Mesenchymal stem cell (in vitro differentiated cells and primary cell): ENCODE data around the gene NKD2.

ENCODE experiments used
- DNase-seq: peaks from one replicate; pipeline ENCODE4 v3.0.0-alpha.2; 2013
- H2AFZ ChIP-seq: one replicate; pipeline ENCODE4 v1.6.1; 2013; ENCODE audit warnings: low read depth, mild to moderate bottlenecking, control low read depth, inconsistent platforms, low read length, moderate library complexity
- H2AK5ac ChIP-seq: 2 replicates; pipeline ENCODE4 v1.6.1; 2013; ENCODE audit warnings: low read length, moderate library complexity, mild to moderate bottlenecking, inconsistent platforms; ENCODE audit not compliant: severe bottlenecking
- H2BK120ac ChIP-seq: one replicate; pipeline ENCODE4 v1.6.1; 2013; ENCODE audit warnings: low read depth, mild to moderate bottlenecking, inconsistent platforms, low read length, moderate library complexity
- H2BK12ac ChIP-seq, 2 experiments: one replicate each; pipeline ENCODE4 v1.6.1; 2013; ENCODE audit warnings: inconsistent platforms in 2 of 2, low read length in 2 of 2, mild to moderate bottlenecking in 2 of 2, moderate library complexity in 2 of 2, control low read depth in 1 of 2
- H2BK15ac ChIP-seq: one replicate; pipeline ENCODE4 v1.6.1; 2013; ENCODE audit warnings: mild to moderate bottlenecking, low read depth, inconsistent platforms; ENCODE audit not compliant: poor library complexity, severe bottlenecking
- H2BK5ac ChIP-seq: 2 replicates; pipeline ENCODE4 v1.6.1; 2013; ENCODE audit warnings: low read depth, mild to moderate bottlenecking, low read length, control low read depth, inconsistent platforms; ENCODE audit not compliant: poor library complexity, severe bottlenecking
- H3K14ac ChIP-seq, 2 experiments: one replicate each; pipeline ENCODE4 v1.6.1; 2013; ENCODE audit warnings: inconsistent platforms in 2 of 2, low read length in 2 of 2, control low read depth in 1 of 2, mild to moderate bottlenecking in 1 of 2, moderate library complexity in 1 of 2
- H3K18ac ChIP-seq, 2 experiments: one replicate each; pipeline ENCODE4 v1.6.1; 2013; ENCODE audit warnings: inconsistent platforms in 2 of 2, low read length in 2 of 2, control low read depth in 1 of 2, low read depth in 1 of 2, mild to moderate bottlenecking in 1 of 2
- H3K23ac ChIP-seq, 2 experiments: one replicate each; pipeline ENCODE4 v1.6.1; 2013; ENCODE audit warnings: inconsistent platforms in 2 of 2, low read length in 2 of 2, mild to moderate bottlenecking in 2 of 2, moderate library complexity in 2 of 2, control low read depth in 1 of 2
- H3K27ac ChIP-seq: 2 replicates; pipeline ENCODE4 v1.5.1; 2013; ENCODE audit warnings: mild to moderate bottlenecking, moderate library complexity, low read length, control low read depth, inconsistent platforms; ENCODE audit not compliant: poor library complexity, severe bottlenecking
- H3K27me3 ChIP-seq, 2 experiments: 2 replicates each; pipeline versions ENCODE4 v1.6.1 to v1.7.0; 2013; ENCODE audit warnings: low read length in 2 of 2, mild to moderate bottlenecking in 2 of 2, moderate library complexity in 2 of 2, control low read depth in 1 of 2, inconsistent platforms in 1 of 2; ENCODE audit not compliant: control insufficient read depth in 1 of 2, insufficient read depth in 1 of 2
- H3K36me3 ChIP-seq, 2 experiments: 2 replicates each; pipeline versions ENCODE4 v1.6.1 to v1.7.0; 2013; ENCODE audit warnings: low read length in 2 of 2, control low read depth in 1 of 2, inconsistent platforms in 1 of 2, low read depth in 1 of 2, mild to moderate bottlenecking in 1 of 2; ENCODE audit not compliant: insufficient read depth in 2 of 2, control insufficient read depth in 1 of 2
- H3K4ac ChIP-seq, 2 experiments: one replicate each; pipeline ENCODE4 v1.6.1; 2013; ENCODE audit warnings: inconsistent platforms in 2 of 2, low read length in 2 of 2, mild to moderate bottlenecking in 2 of 2, moderate library complexity in 2 of 2, control low read depth in 1 of 2, low read depth in 1 of 2
- H3K4me1 ChIP-seq: 2 replicates; pipeline ENCODE4 v1.6.1; 2013; ENCODE audit warnings: low read depth, low read length, control low read depth; ENCODE audit not compliant: control insufficient read depth, insufficient read depth
- H3K4me2 ChIP-seq: 2 replicates; pipeline ENCODE4 v1.6.1; 2013; ENCODE audit warnings: low read length, mild to moderate bottlenecking, inconsistent platforms; ENCODE audit not compliant: poor library complexity, severe bottlenecking
- H3K4me3 ChIP-seq, 2 experiments: 2 replicates each; pipeline versions ENCODE4 v1.5.1 to v1.7.0; 2013; ENCODE audit warnings: low read length in 2 of 2, mild to moderate bottlenecking in 2 of 2, control low read depth in 1 of 2, low read depth in 1 of 2; ENCODE audit not compliant: insufficient read depth in 1 of 2
- H3K79me1 ChIP-seq: replicated peaks from 2 replicates; pipeline ENCODE4 v1.6.1; 2013; ENCODE audit warnings: mild to moderate bottlenecking, control low read depth, low read length, inconsistent platforms; ENCODE audit not compliant: poor library complexity, severe bottlenecking
- H3K9ac ChIP-seq: 2 replicates; pipeline ENCODE4 v1.7.0; 2013; ENCODE audit warnings: mild to moderate bottlenecking, low read length, moderate library complexity
- H3K9me3 ChIP-seq: 2 replicates; pipeline ENCODE4 v1.7.0; 2013; ENCODE audit warnings: mild to moderate bottlenecking, low read length; ENCODE audit not compliant: control insufficient read depth
- H4K8ac ChIP-seq: one replicate; pipeline ENCODE4 v1.6.1; 2013; ENCODE audit warnings: inconsistent platforms, mild to moderate bottlenecking, low read length, moderate library complexity
- H4K91ac ChIP-seq: one replicate; pipeline ENCODE4 v1.6.1; 2013; ENCODE audit warnings: mild to moderate bottlenecking, low read length, inconsistent platforms
- WGBS: methylation state at CpG from one replicate; pipeline ENCODE4 v1.1.7; 2013; ENCODE audit warnings: mixed read lengths; 5-methylcytosine and 5-hydroxymethylcytosine counted together

The NKD2 gene

DNA sequence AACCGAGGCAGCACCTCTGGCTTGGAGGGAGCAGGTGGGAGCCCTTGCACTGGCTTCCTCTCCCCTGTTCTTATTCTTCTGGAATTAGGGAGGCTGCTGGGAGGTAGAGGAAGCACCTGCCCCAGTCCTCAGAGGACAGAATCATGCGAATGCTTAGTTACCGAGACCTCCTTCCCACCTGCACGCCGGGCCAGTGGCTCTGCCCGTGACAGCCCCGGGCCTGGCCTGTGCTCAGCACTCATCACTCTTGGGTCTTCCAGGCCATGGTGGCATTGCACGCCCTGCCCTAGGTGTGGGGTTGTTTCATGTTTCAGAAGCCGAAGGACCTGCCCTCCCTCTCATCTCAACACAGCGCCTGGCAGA, 45.3 kb upstream of the NKD2 start:
- Histone ChIP-seq H3K14ac (peak overlapping the region in 1 of 2 experiments; percentile 68), H3K27me3 (peaks cover 77 to 84% of the 10 kb centered on the region in 2 experiments), H3K36me3 (no peaks in the 10 kb centered on the region), H3K4me2 (no peak overlapping the region), H3K4me1 (peaks cover 2% of the 10 kb centered on the region), H2BK15ac (peak overlapping the region; percentile 0), H3K23ac (no peak overlapping the region), H3K4ac (peak overlapping the region; percentile 24 to 40), H2AK5ac (no peak overlapping the region), H3K18ac (peak overlapping the region; percentile 72 to 83), H3K4me3 (peak overlapping the region in 1 of 2 experiments; percentile 7), H3K9me3 (no peaks in the 10 kb centered on the region), H4K91ac (peak overlapping the region; percentile 70), H3K9ac (no peak overlapping the region), H4K8ac (peak overlapping the region; percentile 66), H3K79me1 (no peaks in the 10 kb centered on the region), H2BK12ac (peak overlapping the region; percentile 79 to 87), H2AFZ (no peak overlapping the region), H2BK5ac (no peak overlapping the region), H3K27ac (no peak overlapping the region), H2BK120ac (peak overlapping the region; percentile 71)
- DNase-seq, result no peak
- 90% methylated on average over 10 of the region's 10 CpGs for WGBS

DNA sequence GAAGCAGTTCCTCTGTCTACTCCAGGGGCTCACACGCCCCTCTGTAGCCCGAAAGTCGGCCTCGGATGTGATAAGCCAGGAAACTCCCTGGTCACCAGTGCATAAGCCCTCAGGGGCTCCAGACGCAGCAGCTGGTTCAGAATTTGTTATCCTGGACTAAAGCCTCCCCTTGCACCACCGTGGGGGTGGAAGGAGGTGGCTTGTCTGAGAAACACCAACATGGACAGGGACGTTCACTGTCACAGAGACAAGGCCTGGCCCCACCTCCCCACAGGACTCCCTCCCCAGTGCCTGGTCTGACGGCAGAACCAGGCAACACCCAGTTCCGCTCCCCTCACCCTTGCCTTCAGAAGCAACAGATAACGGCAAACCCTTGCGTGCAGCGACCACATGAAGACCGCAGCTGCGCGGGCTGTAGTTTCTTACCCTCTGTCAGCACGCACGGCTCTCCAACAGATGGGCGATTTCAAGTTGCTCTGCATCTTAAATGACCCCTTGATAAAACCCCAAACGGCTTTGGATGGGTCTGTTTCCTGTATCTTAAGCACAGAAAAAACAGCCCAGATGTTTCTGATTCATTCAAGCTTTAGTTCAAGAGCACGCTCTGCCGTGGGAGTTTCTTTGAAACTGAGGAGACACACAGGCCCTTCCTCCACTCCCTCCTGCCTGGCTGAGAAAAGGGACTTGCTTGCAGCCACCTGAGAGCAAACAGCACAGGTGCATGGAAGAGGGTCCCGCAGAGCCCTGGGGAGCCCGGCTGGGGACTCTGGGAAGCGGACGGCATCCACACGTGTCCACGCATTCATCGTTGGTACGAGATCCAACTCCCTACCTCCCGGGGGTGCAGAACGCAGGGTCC, 44.7 kb upstream of the NKD2 start:
- WGBS, result 57% methylated on average over 31 of the region's 31 CpGs
- Histone ChIP-seq H3K23ac (no peak overlapping the region), H3K14ac (peak overlapping the region in 1 of 2 experiments; percentile 19), H3K27me3 (peaks cover 79 to 90% of the 10 kb centered on the region in 2 experiments), H3K4ac (peak overlapping the region in 1 of 2 experiments; percentile 40), H3K9ac (peak overlapping the region; percentile 36), H3K27ac (no peak overlapping the region), H3K79me1 (no peaks in the 10 kb centered on the region), H2BK120ac (no peak overlapping the region), H2AK5ac (no peak overlapping the region), H3K9me3 (no peaks in the 10 kb centered on the region), H2BK12ac (peak overlapping the region; percentile 79 to 87), H3K4me1 (peaks cover 2% of the 10 kb centered on the region), H2BK15ac (no peak overlapping the region), H2AFZ (peak overlapping the region; percentile 18), H3K18ac (peak overlapping the region; percentile 66 to 72), H4K91ac (peak overlapping the region; percentile 70), H3K4me3 (peak overlapping the region in 1 of 2 experiments; percentile 59), H3K36me3 (no peaks in the 10 kb centered on the region), H3K4me2 (no peak overlapping the region), H4K8ac (peak overlapping the region; percentile 5), H2BK5ac (no peak overlapping the region)
- DNase-seq, result peak; percentile 93

DNA sequence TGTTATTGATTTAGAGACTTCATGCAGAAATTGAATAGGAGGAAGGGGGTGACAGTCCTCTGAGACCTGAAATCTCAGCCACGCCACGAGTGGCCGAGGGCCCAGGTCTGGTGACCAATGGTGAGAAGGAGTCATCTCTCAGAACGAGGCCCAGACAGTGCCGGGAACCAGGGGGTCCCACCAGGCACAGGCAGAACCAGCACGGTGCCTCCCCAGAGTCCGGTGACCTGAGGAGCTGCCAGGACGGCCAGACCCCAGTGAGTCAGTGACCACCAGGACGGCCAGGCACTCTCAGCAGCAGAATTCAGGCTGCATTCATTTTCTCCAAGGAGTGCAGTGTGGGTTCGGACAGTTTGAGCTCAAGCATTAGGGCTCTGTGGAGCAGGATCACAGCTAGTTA, 43.8 kb upstream of the NKD2 start:
- 75% methylated on average over 10 of the region's 10 CpGs for WGBS
- peak overlapping the region in 1 of 2 experiments; percentile 59 for H3K4me3 ChIP-seq
- H4K91ac ChIP-seq, result peak overlapping the region; percentile 2

DNA sequence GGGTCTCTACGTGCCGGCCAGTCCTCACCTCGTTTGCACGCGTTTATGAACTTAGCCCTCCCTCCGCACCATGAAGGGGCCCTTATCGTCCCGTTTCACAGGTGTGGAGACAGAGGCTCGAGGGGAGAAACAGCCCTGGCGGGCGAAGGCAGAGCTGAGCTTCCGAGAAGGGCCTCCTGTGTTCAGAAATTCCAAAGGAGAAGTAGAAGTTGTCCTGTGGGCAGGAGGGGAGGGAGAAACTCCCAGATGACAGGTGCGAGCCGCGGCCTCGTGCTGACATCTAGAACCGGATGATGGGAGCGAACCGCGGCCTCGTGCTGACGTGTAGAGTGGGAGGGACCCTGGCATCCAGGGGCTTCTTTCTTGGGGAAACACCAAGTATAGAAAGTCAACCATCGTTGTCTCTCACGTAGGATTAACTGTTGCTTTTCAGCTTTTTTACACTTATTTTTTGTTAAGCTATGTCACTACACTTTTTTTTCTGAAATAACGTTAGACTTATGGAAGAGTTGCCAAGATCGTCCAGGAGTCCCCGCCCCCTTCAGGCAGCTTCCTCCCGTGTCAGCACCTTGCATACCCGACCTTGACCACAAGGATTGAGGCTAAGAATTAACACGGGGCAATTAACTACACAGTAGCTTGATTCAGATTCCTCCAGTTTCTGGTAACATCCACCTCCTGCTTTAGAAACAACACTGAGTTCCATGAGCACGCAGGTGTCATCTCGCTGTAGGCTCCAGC, 42.8 kb upstream of the NKD2 start:
- 93% methylated on average over 32 of the region's 32 CpGs for WGBS
- no peak overlapping the region for H4K91ac ChIP-seq
- H2BK120ac ChIP-seq, result no peak overlapping the region
- no peaks in the 10 kb centered on the region for H3K36me3 ChIP-seq
- peaks cover 87 to 91% of the 10 kb centered on the region in 2 experiments for H3K27me3 ChIP-seq
- no peak overlapping the region for H2BK12ac ChIP-seq
- peak overlapping the region; percentile 15 for H2BK15ac ChIP-seq
- H2AFZ ChIP-seq, result no peak overlapping the region
- no peak overlapping the region for H3K18ac ChIP-seq
- no peak overlapping the region for H3K9ac ChIP-seq
- no peak overlapping the region for H2BK5ac ChIP-seq
- no peak overlapping the region for H3K27ac ChIP-seq
- H3K4me2 ChIP-seq, result no peak overlapping the region
- no peaks in the 10 kb centered on the region for H3K79me1 ChIP-seq
- H3K4me3 ChIP-seq, result no peak overlapping the region
- H3K9me3 ChIP-seq, result no peaks in the 10 kb centered on the region
- no peak overlapping the region for H4K8ac ChIP-seq
- no peak overlapping the region for H3K23ac ChIP-seq
- H2AK5ac ChIP-seq, result no peak overlapping the region
- H3K4ac ChIP-seq, result no peak overlapping the region
- peaks cover 2% of the 10 kb centered on the region for H3K4me1 ChIP-seq
- no peak overlapping the region for H3K14ac ChIP-seq
- no peak for DNase-seq

More for the DNA sequence above, 43.8 kb upstream of the NKD2 start:
- H3K9me3 ChIP-seq, result no peaks in the 10 kb centered on the region
- H3K36me3 ChIP-seq, result no peaks in the 10 kb centered on the region
- no peak overlapping the region for H2BK5ac ChIP-seq
- H2BK12ac ChIP-seq, result peak overlapping the region in 1 of 2 experiments; percentile 23
- peak overlapping the region in 1 of 2 experiments; percentile 13 for H3K18ac ChIP-seq
- H2BK15ac ChIP-seq, result peak overlapping the region; percentile 19
- H2BK120ac ChIP-seq, result no peak overlapping the region
- H3K27me3 ChIP-seq, result peaks cover 84 to 94% of the 10 kb centered on the region in 2 experiments
- no peak overlapping the region for H3K9ac ChIP-seq
- no peak overlapping the region for H3K14ac ChIP-seq
- no peaks in the 10 kb centered on the region for H3K79me1 ChIP-seq
- H4K8ac ChIP-seq, result no peak overlapping the region
- no peak overlapping the region for H2AFZ ChIP-seq
- H2AK5ac ChIP-seq, result no peak overlapping the region
- no peak overlapping the region for H3K4me2 ChIP-seq
- H3K4ac ChIP-seq, result no peak overlapping the region
- no peak overlapping the region for H3K27ac ChIP-seq
- peak; percentile 46 for DNase-seq
- H3K23ac ChIP-seq, result no peak overlapping the region
- peaks cover 2% of the 10 kb centered on the region for H3K4me1 ChIP-seq
